ENCODE data around the gene NR1H4. TPM values are rescaled to one million over a fixed set of nuclear protein-coding genes. Genes with fewer than 3 reads are reported as not detected.

Gene NR1H4
- total RNA-seq, 1 experiment from 2014 or later = not detected

DNA sequence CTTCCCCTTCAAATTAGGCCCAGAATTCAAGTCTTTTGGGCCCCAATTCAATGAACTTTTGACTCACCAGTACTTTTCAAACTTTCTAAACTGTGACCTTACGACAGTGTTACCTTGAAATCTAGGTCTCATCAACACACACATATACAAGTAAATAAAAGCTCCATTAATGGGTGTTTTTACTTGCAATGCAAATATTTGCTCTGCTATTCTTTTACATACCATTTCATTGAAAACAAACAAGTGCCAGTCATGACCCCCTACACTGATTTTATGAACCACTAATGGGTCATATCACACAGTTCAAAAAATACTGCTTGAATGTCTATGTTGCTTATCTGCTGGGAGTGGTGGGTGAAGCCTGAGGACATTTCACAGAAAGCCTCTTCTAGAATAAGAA is 9.1 kb upstream of the NR1H4 start:
- no peaks in the 10 kb centered on the region for H3K27me3 Mint-ChIP-seq (ENCODE audit: low read depth)
- H3K9me3 Mint-ChIP-seq = no peaks in the 10 kb centered on the region
- H3K4me3 Mint-ChIP-seq = no peak overlapping the region
- ChIA-PET POLR2A (no interaction called here), CTCF (interaction anchor here (2.8 kb wide), 1 partner anchor 59 kb away, joined by 8 read pairs; no protein-coding TSS in a partner anchor)
- TF ChIP-seq, protein P1, sequence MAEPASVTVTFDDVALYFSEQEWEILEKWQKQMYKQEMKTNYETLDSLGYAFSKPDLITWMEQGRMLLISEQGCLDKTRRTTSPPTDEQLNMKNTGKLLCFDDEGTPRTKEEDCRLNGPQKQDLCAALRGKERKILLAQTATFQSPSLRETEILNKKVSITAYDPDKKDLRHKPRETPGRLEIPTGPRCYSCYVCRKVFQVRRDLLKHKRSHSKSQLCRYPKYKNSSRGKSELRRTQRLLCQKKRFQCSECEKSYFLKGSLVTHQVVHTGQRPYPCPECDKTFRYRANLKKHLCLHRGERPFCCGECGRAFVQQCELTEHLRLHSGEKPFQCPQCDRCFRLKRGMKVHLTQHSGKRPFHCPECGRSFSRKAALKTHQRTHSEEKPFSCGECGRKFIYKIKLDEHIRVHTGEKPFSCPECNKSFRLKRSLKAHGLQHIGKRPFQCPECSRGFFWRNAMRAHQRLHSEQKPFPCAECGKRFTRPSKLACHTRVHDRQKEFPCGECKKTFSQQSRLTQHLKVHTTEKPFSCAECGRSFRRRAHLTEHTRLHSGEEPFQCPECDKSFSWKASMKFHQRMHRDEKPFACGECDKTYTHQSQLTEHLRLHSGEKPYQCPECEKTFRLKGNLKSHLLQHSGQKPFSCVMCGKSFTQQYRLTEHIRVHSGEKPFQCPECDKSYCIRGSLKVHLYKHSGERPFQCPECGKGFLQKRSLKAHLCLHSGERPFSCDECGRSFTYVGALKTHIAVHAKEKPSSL (CRISPR knock-in tag; conservative IDR thresholded peaks at IDR 0.05) = no peak
- TF ChIP-seq KAT7 (CRISPR knock-in tag; IDR thresholded peaks at IDR 0.05; ENCODE audit: borderline replicate concordance) (no peak), ELF4 (CRISPR knock-in tag; IDR thresholded peaks at IDR 0.05; ENCODE audit: low read depth) (no peak), NR1H2 (CRISPR knock-in tag; IDR thresholded peaks at IDR 0.05) (no peak), ZNF423 (CRISPR knock-in tag; IDR thresholded peaks at IDR 0.05) (no peak)
- TF ChIP-seq, protein P2, sequence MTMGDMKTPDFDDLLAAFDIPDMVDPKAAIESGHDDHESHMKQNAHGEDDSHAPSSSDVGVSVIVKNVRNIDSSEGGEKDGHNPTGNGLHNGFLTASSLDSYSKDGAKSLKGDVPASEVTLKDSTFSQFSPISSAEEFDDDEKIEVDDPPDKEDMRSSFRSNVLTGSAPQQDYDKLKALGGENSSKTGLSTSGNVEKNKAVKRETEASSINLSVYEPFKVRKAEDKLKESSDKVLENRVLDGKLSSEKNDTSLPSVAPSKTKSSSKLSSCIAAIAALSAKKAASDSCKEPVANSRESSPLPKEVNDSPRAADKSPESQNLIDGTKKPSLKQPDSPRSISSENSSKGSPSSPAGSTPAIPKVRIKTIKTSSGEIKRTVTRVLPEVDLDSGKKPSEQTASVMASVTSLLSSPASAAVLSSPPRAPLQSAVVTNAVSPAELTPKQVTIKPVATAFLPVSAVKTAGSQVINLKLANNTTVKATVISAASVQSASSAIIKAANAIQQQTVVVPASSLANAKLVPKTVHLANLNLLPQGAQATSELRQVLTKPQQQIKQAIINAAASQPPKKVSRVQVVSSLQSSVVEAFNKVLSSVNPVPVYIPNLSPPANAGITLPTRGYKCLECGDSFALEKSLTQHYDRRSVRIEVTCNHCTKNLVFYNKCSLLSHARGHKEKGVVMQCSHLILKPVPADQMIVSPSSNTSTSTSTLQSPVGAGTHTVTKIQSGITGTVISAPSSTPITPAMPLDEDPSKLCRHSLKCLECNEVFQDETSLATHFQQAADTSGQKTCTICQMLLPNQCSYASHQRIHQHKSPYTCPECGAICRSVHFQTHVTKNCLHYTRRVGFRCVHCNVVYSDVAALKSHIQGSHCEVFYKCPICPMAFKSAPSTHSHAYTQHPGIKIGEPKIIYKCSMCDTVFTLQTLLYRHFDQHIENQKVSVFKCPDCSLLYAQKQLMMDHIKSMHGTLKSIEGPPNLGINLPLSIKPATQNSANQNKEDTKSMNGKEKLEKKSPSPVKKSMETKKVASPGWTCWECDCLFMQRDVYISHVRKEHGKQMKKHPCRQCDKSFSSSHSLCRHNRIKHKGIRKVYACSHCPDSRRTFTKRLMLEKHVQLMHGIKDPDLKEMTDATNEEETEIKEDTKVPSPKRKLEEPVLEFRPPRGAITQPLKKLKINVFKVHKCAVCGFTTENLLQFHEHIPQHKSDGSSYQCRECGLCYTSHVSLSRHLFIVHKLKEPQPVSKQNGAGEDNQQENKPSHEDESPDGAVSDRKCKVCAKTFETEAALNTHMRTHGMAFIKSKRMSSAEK (CRISPR knock-in tag; IDR thresholded peaks at IDR 0.05; ENCODE audit: borderline replicate concordance) = no peak
- TF ChIP-seq, protein P3, sequence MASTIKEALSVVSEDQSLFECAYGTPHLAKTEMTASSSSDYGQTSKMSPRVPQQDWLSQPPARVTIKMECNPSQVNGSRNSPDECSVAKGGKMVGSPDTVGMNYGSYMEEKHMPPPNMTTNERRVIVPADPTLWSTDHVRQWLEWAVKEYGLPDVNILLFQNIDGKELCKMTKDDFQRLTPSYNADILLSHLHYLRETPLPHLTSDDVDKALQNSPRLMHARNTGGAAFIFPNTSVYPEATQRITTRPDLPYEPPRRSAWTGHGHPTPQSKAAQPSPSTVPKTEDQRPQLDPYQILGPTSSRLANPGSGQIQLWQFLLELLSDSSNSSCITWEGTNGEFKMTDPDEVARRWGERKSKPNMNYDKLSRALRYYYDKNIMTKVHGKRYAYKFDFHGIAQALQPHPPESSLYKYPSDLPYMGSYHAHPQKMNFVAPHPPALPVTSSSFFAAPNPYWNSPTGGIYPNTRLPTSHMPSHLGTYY (CRISPR knock-in tag; IDR thresholded peaks at IDR 0.05) = no peak
- H3K36me3 Mint-ChIP-seq = no peaks in the 10 kb centered on the region
- DNase-seq (ENCODE audit: low spot score) = no peak
- no peak overlapping the region for H3K27ac Mint-ChIP-seq
- ATAC-seq = no peak
- H3K4me1 Mint-ChIP-seq = peaks cover 18% of the 10 kb centered on the region

DNA sequence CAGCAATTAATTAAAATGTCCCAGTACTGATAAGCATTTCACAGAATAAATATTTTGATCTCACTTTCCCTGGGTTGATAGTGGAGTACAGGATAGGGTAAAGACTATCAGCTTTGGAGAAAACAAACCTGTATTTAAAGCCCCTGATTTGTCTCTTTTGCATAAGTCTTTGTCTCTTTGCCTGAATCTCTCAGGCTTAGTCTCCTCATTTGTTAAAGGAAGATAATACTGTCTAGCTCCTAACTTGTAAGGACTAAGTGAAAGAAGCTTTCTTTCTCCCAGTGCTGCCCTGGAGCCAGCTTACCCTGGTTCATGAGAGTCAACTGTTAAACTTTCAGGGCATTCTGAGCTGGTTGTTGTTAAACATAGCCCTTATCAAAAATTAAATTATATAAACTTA is 5.5 kb upstream of the NR1H4 start:
- POLR2A ChIA-PET = no interaction called here
- TF ChIP-seq, protein P4, sequence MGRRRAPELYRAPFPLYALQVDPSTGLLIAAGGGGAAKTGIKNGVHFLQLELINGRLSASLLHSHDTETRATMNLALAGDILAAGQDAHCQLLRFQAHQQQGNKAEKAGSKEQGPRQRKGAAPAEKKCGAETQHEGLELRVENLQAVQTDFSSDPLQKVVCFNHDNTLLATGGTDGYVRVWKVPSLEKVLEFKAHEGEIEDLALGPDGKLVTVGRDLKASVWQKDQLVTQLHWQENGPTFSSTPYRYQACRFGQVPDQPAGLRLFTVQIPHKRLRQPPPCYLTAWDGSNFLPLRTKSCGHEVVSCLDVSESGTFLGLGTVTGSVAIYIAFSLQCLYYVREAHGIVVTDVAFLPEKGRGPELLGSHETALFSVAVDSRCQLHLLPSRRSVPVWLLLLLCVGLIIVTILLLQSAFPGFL (CRISPR knock-in tag; IDR thresholded peaks at IDR 0.05; ENCODE audit: borderline replicate concordance) = no peak
- TF ChIP-seq, protein P5, sequence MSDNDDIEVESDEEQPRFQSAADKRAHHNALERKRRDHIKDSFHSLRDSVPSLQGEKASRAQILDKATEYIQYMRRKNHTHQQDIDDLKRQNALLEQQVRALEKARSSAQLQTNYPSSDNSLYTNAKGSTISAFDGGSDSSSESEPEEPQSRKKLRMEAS (CRISPR knock-in tag; IDR thresholded peaks at IDR 0.05) = no peak
- no peak for TF ChIP-seq ZNF396 (CRISPR knock-in tag; IDR thresholded peaks at IDR 0.05; ENCODE audit: borderline replicate concordance)
- TF ChIP-seq ZNF121 (CRISPR knock-in tag; IDR thresholded peaks at IDR 0.05) = no peak
- TF ChIP-seq TCF7 (CRISPR knock-in tag; IDR thresholded peaks at IDR 0.05; ENCODE audit: low read depth) = no peak
- TF ChIP-seq ATF1 (CRISPR knock-in tag; IDR thresholded peaks at IDR 0.05) = no peak
- TF ChIP-seq, protein P6, sequence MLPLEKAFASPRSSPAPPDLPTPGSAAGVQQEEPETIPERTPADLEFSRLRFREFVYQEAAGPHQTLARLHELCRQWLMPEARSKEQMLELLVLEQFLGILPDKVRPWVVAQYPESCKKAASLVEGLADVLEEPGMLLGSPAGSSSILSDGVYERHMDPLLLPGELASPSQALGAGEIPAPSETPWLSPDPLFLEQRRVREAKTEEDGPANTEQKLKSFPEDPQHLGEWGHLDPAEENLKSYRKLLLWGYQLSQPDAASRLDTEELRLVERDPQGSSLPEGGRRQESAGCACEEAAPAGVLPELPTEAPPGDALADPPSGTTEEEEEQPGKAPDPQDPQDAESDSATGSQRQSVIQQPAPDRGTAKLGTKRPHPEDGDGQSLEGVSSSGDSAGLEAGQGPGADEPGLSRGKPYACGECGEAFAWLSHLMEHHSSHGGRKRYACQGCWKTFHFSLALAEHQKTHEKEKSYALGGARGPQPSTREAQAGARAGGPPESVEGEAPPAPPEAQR (CRISPR knock-in tag; IDR thresholded peaks at IDR 0.05) = no peak
- TF ChIP-seq, protein P3 (CRISPR knock-in tag; IDR thresholded peaks at IDR 0.05) = no peak
- no peak for TF ChIP-seq ESRRA (CRISPR knock-in tag; IDR thresholded peaks at IDR 0.05; ENCODE audit: borderline replicate concordance)
- no peak for TF ChIP-seq ETV6 (CRISPR knock-in tag; IDR thresholded peaks at IDR 0.05)
- TF ChIP-seq, protein P7, sequence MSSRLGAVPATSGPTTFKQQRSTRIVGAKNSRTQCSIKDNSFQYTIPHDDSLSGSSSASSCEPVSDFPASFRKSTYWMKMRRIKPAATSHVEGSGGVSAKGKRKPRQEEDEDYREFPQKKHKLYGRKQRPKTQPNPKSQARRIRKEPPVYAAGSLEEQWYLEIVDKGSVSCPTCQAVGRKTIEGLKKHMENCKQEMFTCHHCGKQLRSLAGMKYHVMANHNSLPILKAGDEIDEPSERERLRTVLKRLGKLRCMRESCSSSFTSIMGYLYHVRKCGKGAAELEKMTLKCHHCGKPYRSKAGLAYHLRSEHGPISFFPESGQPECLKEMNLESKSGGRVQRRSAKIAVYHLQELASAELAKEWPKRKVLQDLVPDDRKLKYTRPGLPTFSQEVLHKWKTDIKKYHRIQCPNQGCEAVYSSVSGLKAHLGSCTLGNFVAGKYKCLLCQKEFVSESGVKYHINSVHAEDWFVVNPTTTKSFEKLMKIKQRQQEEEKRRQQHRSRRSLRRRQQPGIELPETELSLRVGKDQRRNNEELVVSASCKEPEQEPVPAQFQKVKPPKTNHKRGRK (CRISPR knock-in tag; IDR thresholded peaks at IDR 0.05; ENCODE audit: borderline replicate concordance) = no peak

More for the DNA sequence above, 5.5 kb upstream of the NR1H4 start:
- Mint-ChIP-seq H3K9me3 (no peaks in the 10 kb centered on the region), H3K27ac (no peak overlapping the region), H3K4me3 (no peak overlapping the region), H3K4me1 (peaks cover 15% of the 10 kb centered on the region), H3K36me3 (no peaks in the 10 kb centered on the region), H3K27me3 (ENCODE audit: low read depth) (no peaks in the 10 kb centered on the region)
- ATAC-seq = no peak; the same call in 1 of the 2 replicates
- CTCF ChIA-PET = interaction anchor here (1.4 kb wide), 1 partner anchor 63 kb away, joined by 4 read pairs; no protein-coding TSS in a partner anchor
- DNase-seq (ENCODE audit: low spot score) = no peak

All from WTC11 (cell line).